Measurements from ENCODE around the gene CLIC5.

CLIC5 gene

DNA sequence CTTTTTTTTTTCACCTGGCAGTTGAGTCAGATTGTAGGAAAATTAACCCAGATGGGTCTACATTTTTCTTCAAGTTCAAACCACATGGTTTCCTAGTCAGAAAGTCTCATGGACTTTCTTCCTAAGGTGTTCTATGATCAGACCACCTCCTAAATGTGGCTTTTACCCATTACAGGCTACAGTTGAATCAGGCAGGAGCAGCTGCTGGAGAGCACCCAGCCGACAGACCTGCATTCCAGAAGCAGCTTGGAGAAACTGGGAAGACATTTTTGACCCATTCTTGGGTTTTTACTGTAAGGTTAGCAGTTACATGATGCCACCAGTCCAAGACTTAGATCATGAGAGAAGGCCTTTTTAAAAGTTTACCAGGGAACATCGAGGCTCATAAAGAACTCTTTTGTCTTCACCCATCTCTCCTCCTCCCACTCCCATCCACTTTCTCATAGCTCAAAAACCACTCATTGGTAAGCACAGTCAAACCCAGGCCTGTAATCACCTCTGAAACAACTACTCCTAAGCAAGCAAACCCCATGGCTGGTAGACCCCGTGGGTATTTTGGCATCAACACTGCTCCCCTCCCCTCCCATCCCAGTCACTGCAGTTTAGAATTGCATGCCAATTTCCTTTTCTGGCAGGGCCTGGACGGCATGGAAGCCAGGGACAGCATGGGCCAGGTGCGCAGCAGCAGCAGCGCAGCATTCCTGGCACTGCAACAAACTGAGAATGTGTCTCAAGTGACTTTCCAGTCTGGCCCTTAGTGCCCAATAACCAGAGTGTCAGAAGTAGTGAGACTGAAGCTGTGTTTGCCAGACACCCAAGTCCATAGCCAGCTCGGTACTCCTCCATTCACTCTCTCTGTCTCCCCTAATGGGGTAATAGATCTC is 113.7 kb downstream of the CLIC5 start:
- no peak overlapping the region for H3K4me3 ChIP-seq (ENCODE audit: low read length)
- TF ChIP-seq ZNF274 (IDR thresholded peaks at IDR 0.05; ENCODE audit: low read depth, low read length) = no peak

GRCh38 chr6:45900808-45901752 is 114.6 kb downstream of the CLIC5 start:
- no peak overlapping the region for H3K4me3 ChIP-seq (ENCODE audit: low read length)
- no peak for TF ChIP-seq ZNF274 (IDR thresholded peaks at IDR 0.05; ENCODE audit: low read depth, low read length)

DNA sequence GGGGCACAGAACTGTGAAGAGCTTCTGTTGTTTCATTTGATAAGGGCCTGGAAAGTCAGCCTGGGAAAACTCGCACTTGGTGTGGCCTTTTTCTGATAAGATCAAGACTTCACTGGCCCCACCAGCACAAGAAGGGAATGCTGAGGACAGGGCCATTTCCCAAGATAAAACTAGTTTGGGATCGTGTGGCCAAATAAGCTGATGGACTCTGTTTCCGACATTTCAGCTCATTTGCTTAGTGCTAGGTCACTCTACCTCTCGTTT is 116.0 kb downstream of the CLIC5 start:
- H3K4me3 ChIP-seq (ENCODE audit: low read length) = no peak overlapping the region
- no peak for TF ChIP-seq ZNF274 (IDR thresholded peaks at IDR 0.05; ENCODE audit: low read depth, low read length)

DNA sequence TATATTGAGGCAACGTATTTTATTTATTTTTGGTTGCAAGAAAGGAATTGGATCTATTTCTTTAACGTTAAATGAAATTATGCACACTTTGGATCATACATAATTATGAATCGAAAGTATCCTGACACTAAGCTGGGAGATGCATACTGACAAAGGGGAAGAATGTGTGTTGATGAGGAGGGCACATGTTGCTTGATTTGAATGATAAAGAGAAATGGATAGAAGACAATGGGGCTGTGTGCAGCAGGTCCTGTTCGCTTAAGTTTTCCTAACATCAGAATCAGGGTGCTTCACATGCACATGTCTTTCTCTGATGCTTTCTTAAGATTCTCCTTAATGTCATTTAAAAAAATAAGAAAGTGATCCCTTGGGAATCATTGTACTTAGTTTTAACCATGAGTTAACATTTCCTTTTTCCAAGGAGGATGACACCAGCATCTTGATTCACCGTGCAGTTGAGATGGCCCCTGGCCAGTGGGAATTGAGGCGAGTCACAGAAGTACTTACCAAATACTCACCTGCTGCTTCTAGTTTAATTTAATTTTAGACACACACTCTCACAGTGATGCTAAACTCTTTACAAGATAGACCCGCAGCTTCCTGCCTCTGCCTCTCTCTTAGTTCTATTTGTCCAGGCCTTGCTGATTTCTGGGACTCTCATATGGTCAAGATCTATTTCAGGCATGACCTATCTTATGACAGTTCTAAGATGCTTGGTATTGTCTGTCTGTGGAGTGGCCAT is 116.5 kb downstream of the CLIC5 start:
- no peak overlapping the region for H3K4me3 ChIP-seq (ENCODE audit: low read length)
- TF ChIP-seq ZNF274 (IDR thresholded peaks at IDR 0.05; ENCODE audit: low read depth, low read length) = no peak

DNA sequence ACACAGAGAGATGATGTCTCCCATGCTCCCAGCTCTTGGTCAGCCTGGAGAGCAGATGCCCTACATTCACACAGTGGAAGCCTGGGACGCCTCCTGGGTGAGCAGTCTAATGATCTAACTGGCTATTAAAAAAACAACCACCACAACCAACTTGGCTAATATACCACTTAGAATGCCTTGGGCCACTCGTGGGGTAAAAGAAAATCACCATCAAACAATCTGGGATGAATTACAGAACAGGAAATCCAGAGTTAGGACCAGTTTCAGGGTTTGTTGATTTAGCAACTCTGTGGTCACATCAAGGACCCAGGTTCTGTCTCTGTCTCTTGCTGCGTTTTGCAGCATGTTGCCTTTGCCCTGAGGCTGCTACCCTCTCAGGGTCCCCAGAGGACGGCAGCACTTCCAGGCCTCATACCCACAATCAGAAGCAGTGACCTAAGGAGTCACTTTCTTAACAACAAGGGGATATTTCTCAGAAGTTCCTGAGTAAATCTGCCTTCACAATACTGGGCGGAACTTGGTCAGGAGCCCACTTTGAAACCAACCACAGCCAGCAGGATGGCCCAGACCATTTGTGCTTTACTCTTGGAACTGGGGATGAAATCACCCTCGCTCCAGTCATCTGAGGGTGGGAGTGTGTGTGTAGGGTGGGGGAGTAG is 118.7 kb downstream of the CLIC5 start:
- no peak overlapping the region for H3K4me3 ChIP-seq (ENCODE audit: low read length)
- no peak for TF ChIP-seq ZNF274 (IDR thresholded peaks at IDR 0.05; ENCODE audit: low read depth, low read length)

- H3K4me3 ChIP-seq (ENCODE audit: low read length) = no peak overlapping the region
- no peak for TF ChIP-seq ZNF274 (IDR thresholded peaks at IDR 0.05; ENCODE audit: low read depth, low read length)
Measured at GRCh38 chr6:45895569-45895968, 120.1 kb downstream of the CLIC5 start.

DNA sequence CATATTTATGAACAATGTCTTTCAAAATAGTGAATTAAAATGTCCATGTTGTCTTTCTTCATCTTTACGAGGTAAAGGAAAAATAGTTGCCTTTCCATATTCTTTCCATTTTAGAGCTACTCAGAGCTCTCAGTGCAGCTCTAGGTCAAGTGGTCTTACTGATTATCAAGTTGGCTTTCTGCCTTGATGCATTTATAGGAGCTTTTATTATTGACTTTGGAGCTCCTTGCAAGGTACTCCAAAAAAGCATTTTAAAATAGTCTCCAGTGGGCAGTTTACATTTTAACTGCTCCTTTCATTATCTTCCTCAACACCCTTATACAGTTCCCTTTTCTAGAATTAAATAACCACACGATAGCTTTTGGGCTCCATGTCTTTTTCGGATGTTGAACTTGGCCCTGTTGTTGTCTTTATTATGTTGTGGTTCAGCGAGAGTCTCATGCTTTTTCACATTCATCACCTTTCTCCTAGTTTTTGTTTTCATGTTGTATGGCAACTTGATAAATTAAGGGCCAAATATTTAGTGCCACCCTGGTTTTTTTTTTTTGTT is 122.9 kb downstream of the CLIC5 start:
- no peak overlapping the region for H3K4me3 ChIP-seq (ENCODE audit: low read length)
- TF ChIP-seq ZNF274 (IDR thresholded peaks at IDR 0.05; ENCODE audit: low read depth, low read length) = no peak

DNA sequence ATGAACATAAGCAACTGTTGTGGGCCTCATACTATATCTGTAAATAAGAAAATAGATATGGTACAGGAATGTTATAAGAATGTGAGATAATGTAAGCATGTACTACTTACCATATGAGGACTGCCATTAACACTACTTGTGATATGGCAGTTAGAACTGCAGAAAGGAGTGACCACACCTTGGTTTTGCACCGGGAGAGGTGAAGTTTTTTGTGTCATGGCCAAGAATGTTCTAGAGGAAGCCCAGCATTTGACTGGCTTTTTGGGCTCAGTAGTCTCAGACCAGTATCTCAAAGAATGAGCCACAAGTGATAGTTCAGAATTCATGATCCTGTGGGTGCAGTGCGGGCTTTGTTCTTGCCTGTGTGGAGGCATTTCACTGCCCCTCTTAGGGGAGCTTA is 123.5 kb downstream of the CLIC5 start:
- TF ChIP-seq ZNF274 (IDR thresholded peaks at IDR 0.05; ENCODE audit: low read depth, low read length) = no peak
- no peak overlapping the region for H3K4me3 ChIP-seq (ENCODE audit: low read length)

DNA sequence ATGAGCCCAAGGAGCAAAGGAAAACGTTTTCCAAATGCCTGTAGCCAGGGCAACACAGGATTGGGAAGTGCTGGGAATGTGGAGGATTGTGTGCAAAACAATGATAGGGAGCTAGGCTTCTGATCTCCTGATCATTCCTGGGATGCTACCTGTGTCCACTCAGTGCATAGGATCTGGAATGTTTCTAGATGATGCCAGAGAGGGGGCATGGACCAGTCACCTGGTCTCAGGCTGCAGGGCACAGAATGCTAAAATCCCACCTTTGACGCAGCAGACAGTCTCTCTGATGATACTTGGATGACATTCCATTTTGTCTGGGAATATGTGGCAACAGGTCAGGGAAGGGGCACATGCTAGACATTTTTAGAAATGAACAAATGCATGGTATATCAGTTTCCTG is 128.9 kb downstream of the CLIC5 start:
- H3K4me3 ChIP-seq (ENCODE audit: low read length) = no peak overlapping the region
- no peak for TF ChIP-seq ZNF274 (IDR thresholded peaks at IDR 0.05; ENCODE audit: low read depth, low read length)

GRCh38 chr6:45884336-45884735 is 131.3 kb downstream of the CLIC5 start:
- TF ChIP-seq ZNF274 (IDR thresholded peaks at IDR 0.05; ENCODE audit: low read depth, low read length) = no peak
- H3K4me3 ChIP-seq (ENCODE audit: low read length) = no peak overlapping the region

DNA sequence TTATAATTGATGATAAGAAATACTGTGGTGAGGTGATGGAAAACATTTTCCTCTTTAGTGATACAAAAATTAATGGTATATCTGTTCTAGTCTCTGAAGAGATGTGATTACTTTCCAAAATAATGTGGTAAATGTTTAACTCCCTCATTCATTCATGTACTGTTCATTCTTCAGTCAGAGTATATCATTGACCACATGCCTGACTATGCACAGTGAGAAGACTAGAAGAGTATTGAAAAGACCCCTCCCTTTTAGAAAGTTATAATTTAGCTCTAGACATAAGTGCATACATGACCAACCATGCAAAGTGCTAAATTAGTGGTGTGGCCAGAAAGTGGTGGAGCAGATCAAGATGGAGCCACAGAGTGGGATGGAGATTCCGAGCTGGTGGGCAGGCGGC is 133.0 kb downstream of the CLIC5 start:
- H3K4me3 ChIP-seq (ENCODE audit: low read length) = no peak overlapping the region
- no peak for TF ChIP-seq ZNF274 (IDR thresholded peaks at IDR 0.05; ENCODE audit: low read depth, low read length)

DNA sequence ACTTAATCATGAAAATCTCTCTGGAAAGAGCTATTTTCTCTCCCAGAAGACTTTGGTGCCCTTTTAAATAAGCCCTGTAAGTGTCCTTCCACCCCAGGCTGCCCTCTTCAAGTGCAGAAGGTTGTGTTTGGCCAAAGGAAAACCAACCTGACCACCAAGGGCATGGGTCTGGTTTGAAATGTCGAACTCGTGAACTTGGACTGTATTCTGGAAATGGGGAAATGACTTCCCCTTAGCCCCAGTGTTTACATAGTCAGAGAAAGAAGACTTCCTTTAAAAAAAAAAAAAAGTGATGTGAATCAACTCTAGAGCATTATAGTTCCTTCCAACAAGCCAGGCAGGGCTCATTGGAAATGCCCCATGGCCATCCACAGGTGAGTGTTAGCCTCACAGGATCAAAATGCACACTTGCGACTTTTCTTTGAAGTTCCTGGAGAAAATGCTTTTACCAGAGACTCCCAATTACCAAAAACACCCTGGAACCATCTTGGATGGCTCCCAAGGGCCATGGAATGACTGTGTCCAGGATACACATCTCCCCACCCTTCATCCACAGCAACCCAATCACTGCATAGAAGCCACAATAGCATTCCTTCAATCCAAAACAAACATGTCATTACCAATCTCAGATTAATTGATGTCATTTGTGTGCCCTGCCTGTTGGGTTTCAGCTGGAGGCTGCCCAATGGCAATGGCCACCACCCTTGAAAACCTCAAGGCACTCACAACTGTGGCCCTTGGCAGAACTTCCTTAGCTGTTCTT is 133.8 kb downstream of the CLIC5 start:
- TF ChIP-seq ZNF274 (IDR thresholded peaks at IDR 0.05; ENCODE audit: low read depth, low read length) = no peak

GRCh38 chr6:45880676-45881075 is 135.0 kb downstream of the CLIC5 start:
- no peak for TF ChIP-seq ZNF274 (IDR thresholded peaks at IDR 0.05; ENCODE audit: low read depth, low read length)
- H3K4me3 ChIP-seq (ENCODE audit: low read length) = no peak overlapping the region

More for the DNA sequence above, 133.8 kb downstream of the CLIC5 start:
- no peak overlapping the region for H3K4me3 ChIP-seq (ENCODE audit: low read length)
